Measurements from ENCODE around the gene UNC13B.

DNA sequence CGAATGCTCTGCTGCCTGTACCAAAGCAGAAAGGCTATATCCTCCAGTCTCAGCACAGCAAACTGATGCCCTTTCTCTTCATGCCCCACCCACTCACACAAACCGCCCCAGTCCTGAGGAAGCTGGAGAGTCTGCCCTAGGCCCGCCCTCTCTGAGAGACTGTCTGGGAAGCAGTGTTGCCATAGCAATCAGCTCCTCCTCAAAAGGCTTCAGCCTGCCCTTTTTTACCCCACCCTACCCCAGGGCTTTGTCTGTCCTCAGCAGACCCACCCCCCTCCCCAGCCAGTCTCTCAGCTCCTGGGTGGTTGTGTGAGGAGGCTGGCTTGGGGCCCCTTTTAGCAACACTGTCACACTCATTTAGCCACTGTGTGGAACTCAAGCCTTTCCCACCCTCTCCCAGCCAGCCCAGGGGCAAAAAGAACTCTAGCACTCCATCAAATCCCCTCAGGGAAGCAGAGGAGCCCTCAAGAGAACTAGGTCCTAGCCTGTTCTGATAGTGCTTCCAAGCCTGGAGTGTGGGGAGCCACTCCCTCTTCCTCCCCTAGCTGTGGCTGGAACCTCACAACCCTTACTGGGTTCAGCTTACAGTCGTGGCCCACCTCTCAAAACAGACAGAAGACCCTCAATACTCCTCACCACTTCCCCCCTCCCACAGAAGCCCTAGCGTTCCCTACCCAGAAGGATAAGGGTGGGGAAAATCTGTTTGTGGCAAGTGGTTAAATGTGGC is 47.5 kb upstream of the UNC13B start:
- TF ChIP-seq, protein P1, sequence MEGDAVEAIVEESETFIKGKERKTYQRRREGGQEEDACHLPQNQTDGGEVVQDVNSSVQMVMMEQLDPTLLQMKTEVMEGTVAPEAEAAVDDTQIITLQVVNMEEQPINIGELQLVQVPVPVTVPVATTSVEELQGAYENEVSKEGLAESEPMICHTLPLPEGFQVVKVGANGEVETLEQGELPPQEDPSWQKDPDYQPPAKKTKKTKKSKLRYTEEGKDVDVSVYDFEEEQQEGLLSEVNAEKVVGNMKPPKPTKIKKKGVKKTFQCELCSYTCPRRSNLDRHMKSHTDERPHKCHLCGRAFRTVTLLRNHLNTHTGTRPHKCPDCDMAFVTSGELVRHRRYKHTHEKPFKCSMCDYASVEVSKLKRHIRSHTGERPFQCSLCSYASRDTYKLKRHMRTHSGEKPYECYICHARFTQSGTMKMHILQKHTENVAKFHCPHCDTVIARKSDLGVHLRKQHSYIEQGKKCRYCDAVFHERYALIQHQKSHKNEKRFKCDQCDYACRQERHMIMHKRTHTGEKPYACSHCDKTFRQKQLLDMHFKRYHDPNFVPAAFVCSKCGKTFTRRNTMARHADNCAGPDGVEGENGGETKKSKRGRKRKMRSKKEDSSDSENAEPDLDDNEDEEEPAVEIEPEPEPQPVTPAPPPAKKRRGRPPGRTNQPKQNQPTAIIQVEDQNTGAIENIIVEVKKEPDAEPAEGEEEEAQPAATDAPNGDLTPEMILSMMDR (conservative IDR thresholded peaks at IDR 0.05; ENCODE audit: low read depth, low read length) = no peak
- no peak for TF ChIP-seq EZH2 (IDR thresholded peaks at IDR 0.05; ENCODE audit: low read length, unreplicated experiment)
